Fibroblast of gingiva (primary cell): ENCODE data around the gene SULT1A2.
"Not testable (repeated sequence)": the region's sequence is repeated elsewhere in the genome, so short reads cannot be mapped to it uniquely, and the experiment has no call there.

Experiments
- DNase-seq: peaks from one replicate; pipeline ENCODE4 v3.0.0-alpha.2; 2011; ENCODE audit warnings: low read depth

SULT1A2 gene

GRCh38 chr16:28609631-28610594, 13.1 kb upstream of the SULT1A2 start, which contains the start of gene SULT1A1:
TSS of gene SULT1A1 (minus strand) at chr16:28610044. CDS start at chr16:28608855, 1,189 bp downstream.
- no peak for DNase-seq

DNA sequence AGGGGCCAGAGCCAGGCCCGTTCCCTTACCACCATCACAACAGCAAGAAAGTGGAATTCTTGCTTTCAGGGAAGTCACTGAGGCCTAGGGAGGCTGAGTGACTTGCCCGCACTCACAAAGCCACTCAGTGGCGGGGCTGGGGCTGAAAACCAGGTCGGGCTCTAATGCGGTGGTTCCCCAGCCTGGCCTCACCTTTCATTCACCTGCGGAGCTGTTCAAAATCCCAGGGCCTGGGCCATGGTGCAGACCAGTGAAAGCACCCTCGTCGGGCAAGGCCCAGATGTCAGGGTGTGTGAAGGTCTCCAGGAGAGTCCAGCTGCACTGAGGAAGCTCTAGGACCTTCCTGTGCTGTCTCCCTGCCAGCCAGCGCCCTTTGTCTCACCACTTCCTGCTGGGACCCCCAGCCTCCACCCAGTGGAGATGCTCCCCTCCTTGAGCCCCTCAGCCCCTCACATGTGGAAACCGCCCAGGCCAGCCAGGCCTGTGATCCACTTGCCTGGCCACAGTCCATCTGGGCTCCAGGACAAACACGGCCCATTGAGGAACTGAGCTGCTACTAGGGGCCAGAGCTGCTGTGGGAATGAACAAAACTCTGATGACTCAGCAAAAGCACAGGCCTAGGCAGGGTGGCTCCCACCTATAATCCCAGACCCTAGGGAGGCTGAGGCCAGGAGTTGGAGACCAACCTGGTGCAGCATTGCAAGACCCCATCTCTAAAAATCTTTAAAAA, 12.2 kb upstream of the SULT1A2 start:
- not testable (repeated sequence) for DNase-seq

GRCh38 chr16:28608496-28608808, 11.6 kb upstream of the SULT1A2 start:
- not testable (repeated sequence) for DNase-seq

GRCh38 chr16:28607681-28608495, 11.0 kb upstream of the SULT1A2 start:
- not testable (repeated sequence) for DNase-seq

DNA sequence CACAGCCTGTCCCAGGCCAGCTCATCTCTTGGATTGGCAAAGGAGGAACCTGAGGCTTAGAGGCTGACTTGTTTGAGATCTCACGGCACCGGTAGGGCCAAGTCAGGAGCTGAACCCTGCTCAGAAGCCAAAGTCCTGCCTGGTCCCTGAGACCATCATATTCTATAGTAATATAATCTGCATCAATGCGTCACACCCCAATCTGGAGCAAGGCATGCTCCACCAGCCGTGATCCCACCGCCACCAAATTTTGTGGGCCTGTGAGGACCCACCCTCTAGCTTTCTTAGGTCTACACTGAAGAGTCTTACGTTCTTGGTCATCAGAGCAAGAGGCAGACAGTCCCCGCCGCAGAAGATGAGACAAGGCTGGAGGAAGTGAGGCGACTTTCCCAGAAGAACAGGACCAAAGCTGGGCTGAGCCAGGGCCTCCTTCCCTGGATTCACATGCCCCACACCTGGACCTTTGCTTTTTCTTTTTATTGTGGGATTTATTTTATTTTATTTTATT, 10.3 kb upstream of the SULT1A2 start:
- no peak for DNase-seq

- DNase-seq = no peak
Measured at GRCh38 chr16:28606291-28607115, 9.7 kb upstream of the SULT1A2 start.

- no peak for DNase-seq
Measured at GRCh38 chr16:28604186-28604565, 7.3 kb upstream of the SULT1A2 start.

GRCh38 chr16:28603381-28604185, 6.7 kb upstream of the SULT1A2 start:
- no peak for DNase-seq

DNA sequence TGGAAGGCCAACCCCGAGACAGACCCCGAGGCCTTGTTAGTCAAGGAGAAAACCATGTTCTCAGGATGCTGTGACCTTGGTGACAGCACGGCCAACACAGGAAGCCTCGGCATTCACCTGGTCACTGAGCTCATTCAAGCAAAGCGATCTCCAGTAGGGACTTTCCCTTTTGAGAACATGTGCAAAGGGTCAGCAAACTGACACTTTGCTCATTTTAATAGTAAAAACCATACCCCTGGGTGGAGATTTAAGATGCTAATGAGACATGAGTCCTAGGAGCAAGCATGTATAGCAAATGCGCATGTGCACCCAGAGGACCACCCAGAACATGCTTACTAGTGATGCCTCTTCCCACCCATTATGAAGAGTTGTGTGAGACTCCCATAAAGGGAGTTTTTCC, 5.7 kb upstream of the SULT1A2 start:
- no peak for DNase-seq

DNA sequence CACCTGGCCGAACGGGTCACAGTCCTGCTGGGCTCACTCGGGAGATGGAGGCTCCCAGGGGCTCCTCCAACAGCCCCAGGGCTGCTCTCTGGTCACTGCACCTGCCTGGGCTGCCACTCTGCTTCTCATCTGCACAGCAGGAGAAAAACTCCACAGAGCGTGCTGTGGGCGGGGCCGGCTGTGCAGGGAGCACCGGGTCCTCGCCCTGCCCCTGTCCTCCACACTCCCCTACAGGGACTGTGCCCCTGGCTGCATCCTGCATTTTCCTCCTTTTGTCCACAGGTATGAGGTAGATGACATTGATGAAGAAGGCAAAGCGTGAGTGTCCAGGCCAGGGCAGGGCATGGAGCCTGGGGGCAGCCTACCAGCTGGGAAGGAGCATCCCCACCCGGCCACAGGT, 5.2 kb upstream of the SULT1A2 start:
- DNase-seq = not testable (repeated sequence)

DNA sequence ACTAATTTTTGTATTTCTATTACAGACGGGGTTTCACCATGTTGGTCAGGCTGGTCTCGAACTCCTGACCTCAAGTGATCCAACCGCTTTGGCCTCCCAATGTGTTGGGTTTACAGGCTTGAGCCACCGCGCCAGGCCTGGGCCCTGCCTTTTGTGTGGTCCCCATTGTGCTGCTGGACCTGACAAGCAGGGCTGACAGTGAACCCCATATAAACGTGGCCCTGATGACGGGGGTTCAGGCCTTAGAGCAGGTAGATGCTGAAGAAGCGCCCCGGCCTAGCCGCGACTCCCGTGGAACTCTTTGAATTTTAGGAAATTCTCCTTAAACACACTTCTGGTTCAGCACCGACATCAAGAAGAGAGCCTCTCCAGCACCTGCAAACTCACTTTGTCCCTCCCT, 4.7 kb upstream of the SULT1A2 start:
- not testable (repeated sequence) for DNase-seq

- not testable (repeated sequence) for DNase-seq
Measured at GRCh38 chr16:28600965-28601364, 4.1 kb upstream of the SULT1A2 start.

GRCh38 chr16:28599377-28600285, 2.8 kb upstream of the SULT1A2 start:
- not testable (repeated sequence) for DNase-seq

- no peak for DNase-seq
Measured at GRCh38 chr16:28597692-28598261, 927 bp upstream of the SULT1A2 start.

DNA sequence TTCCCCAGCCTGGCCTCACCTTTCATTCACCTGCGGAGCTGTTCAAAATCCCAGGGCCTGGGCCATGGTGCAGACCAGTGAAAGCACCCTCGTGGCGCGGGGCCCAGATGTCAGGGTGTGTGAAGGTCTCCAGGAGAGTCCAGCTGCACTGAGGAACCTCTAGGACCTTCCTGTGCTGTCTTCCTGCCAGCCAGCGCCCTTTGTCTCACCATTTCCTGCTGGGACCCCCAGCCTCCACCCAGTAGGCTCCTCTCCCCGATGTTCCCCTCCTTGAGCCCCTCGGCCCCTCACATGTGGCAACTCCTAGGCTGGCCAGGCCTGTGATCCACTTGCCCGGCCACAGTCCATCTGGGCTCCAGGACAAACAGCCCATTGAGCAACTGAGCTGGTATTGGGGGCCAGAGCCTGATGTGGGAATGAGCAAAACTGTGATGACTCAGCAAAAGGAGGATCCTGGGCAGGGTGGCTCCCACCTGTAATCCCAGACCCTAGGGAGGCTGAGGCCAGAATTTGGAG, 677 bp downstream of the SULT1A2 start:
- no peak for DNase-seq

DNA sequence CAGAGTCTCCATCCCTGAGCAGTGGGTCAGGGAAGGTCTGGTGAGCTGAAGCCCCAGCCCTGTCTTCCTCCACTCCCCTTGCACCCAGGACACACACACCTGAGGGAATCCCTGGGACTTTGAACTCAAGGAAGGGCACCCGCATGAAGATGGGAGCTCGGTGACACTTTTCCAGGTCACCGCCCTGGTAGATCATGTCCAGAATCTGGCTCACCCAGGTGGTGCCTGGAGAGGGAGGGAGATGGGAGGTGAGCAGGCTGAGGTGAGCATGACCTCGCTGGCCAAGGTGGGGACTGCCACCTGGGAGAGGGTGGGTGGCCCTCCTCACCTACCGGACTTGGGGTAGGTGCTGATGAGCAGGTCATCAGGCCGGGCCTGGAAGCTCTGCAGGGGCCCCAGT, 1.4 kb downstream of the SULT1A2 start:
- not testable (repeated sequence) for DNase-seq

DNA sequence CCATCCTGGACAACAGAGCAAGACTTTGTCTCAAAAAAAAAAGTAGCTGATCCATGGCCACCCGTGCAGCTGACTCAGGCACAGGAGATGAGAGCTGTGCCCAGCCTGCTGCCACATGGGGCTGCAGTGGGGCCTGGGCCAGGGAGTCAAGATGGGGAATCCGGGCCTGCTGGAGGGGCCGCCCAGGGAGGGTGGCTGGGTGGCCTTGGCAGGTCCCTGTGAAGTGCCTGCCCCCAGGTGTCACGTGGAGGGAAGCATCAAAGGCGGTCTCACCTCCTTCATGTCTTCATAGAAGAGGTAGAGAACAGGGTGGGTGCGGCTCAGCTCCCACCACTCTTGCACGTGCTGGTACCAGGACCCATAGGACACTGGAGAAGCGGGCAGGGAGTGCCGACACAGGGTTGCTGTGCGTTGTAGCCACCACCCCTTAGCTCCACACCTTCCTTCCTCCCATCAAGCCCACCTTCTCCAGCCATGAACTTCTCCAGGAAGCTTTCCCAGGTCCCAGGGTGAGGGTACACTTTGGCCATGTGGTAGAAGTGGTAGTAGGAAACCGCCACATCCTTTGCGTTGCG, 3.8 kb downstream of the SULT1A2 start:
- no peak for DNase-seq

GRCh38 chr16:28592511-28592910, 4.3 kb downstream of the SULT1A2 start:
- no peak for DNase-seq
